Measurements from ENCODE around the gene LST1.
A peak's percentile ranks its signal among the peaks of the same experiment; 100 is the strongest.
"Not testable (repeated sequence)": the region's sequence is repeated elsewhere in the genome, so short reads cannot be mapped to it uniquely, and the experiment has no call there.

Gene LST1

GRCh38 chr6:31586008-31586407, at the start of gene LST1:
LST1 (plus strand) TSS chr6:31586277; CDS start chr6:31587300, 1,023 bp downstream.
- H3K36me3 Mint-ChIP-seq, result peaks cover 10% of the 10 kb centered on the region
- peak within 1 kb of the TSS; percentile 82 for H3K4me3 Mint-ChIP-seq
- peak within 1 kb of the TSS; percentile 97 for H3K27ac Mint-ChIP-seq
- no peaks in the 10 kb centered on the region for H3K9me3 Mint-ChIP-seq
- no peaks in the 10 kb centered on the region for H3K27me3 Mint-ChIP-seq
- peaks cover 74% of the 10 kb centered on the region for H3K4me1 Mint-ChIP-seq

- Mint-ChIP-seq H3K4me3 (peak overlapping the region; percentile 98), H3K36me3 (peaks cover 43% of the 10 kb centered on the region), H3K4me1 (peaks cover 56% of the 10 kb centered on the region), H3K27me3 (no peaks in the 10 kb centered on the region), H3K27ac (peak overlapping the region; percentile 94), H3K9me3 (no peaks in the 10 kb centered on the region)
These were observed 47.2 kb upstream of the LST1 start for GRCh38 chr6:31538805-31539400.

GRCh38 chr6:31540640-31541039, 45.4 kb upstream of the LST1 start:
- Mint-ChIP-seq H3K27me3 (no peaks in the 10 kb centered on the region), H3K4me1 (peaks cover 48% of the 10 kb centered on the region), H3K27ac (peak overlapping the region; percentile 99), H3K9me3 (no peaks in the 10 kb centered on the region), H3K36me3 (peaks cover 38% of the 10 kb centered on the region), H3K4me3 (peak overlapping the region; percentile 98)

GRCh38 chr6:31541059-31541657, 44.9 kb upstream of the LST1 start:
- H3K36me3 Mint-ChIP-seq, result peaks cover 33% of the 10 kb centered on the region
- peak overlapping the region; percentile 98 for H3K4me3 Mint-ChIP-seq
- H3K9me3 Mint-ChIP-seq, result no peaks in the 10 kb centered on the region
- peak overlapping the region; percentile 99 for H3K27ac Mint-ChIP-seq
- H3K4me1 Mint-ChIP-seq, result peaks cover 43% of the 10 kb centered on the region
- H3K27me3 Mint-ChIP-seq, result no peaks in the 10 kb centered on the region

DNA sequence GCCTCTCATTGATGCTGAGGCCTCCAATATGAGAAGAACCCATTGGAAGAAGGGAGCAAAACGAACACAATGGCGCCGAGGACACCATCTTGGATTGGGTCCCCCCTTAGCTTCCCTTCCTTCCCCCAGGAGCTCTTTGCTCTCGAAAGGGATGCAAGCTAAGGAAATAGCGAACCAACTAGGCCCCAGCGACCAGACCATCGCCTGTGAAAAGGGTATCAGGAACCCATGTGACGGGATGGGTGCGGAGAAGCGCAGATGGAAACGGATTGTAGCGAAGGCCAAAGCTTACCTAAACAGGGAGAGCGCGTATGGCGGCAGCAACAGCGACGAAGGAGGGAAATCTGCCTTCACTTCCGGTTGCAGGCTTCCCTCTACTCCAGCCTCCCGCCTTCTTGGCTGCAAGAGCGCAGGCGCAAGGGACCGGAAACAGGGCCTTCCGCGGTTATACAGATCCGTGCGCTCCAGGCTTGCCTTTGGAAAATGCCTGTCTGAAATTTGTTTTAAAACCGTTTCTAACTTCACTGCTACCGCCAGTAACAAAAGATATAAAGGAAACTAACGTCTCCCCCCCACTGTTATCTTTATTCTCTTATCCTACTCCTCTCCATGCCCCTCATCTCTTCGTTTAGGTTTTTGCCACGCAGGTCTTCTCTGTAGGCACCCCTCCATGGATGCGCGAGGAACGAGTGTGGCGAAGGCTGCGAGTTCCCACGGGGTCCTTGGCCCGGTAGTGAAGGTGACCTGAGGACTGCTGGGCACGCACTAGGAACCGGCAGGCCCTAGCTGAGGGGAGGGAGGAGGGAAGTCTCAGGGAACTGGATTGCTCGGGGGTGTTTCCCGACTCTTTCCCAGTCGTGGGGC, 44.2 kb upstream of the LST1 start, which contains the start of gene DDX39B:
Gene DDX39B, minus strand, starts transcription at position 346 of the 864 bp plus-strand sequence. CDS start 1,471 bp downstream, outside the sequence.
- Mint-ChIP-seq H3K27me3 (no peaks in the 10 kb centered on the region), H3K4me1 (peaks cover 42% of the 10 kb centered on the region), H3K9me3 (no peaks in the 10 kb centered on the region), H3K27ac (peak within 1 kb of the TSS; percentile 99), H3K4me3 (peak within 1 kb of the TSS; percentile 98), H3K36me3 (peaks cover 30% of the 10 kb centered on the region)

GRCh38 chr6:31543639-31544038, 42.4 kb upstream of the LST1 start:
- H3K4me3 Mint-ChIP-seq, result no peak overlapping the region
- no peaks in the 10 kb centered on the region for H3K9me3 Mint-ChIP-seq
- H3K27me3 Mint-ChIP-seq, result no peaks in the 10 kb centered on the region
- H3K4me1 Mint-ChIP-seq, result peaks cover 38% of the 10 kb centered on the region
- H3K27ac Mint-ChIP-seq, result no peak overlapping the region
- H3K36me3 Mint-ChIP-seq, result peaks cover 26% of the 10 kb centered on the region

- H3K36me3 Mint-ChIP-seq, result peaks cover 16% of the 10 kb centered on the region
- no peaks in the 10 kb centered on the region for H3K9me3 Mint-ChIP-seq
- H3K27me3 Mint-ChIP-seq, result no peaks in the 10 kb centered on the region
- H3K4me1 Mint-ChIP-seq, result peaks cover 34% of the 10 kb centered on the region
- no peak overlapping the region for H3K4me3 Mint-ChIP-seq
- H3K27ac Mint-ChIP-seq, result no peak overlapping the region
These were observed 41.4 kb upstream of the LST1 start for GRCh38 chr6:31544676-31545075.

- H3K4me1 Mint-ChIP-seq, result peaks cover 28% of the 10 kb centered on the region
These were observed 40.8 kb upstream of the LST1 start for GRCh38 chr6:31545291-31545690.

DNA sequence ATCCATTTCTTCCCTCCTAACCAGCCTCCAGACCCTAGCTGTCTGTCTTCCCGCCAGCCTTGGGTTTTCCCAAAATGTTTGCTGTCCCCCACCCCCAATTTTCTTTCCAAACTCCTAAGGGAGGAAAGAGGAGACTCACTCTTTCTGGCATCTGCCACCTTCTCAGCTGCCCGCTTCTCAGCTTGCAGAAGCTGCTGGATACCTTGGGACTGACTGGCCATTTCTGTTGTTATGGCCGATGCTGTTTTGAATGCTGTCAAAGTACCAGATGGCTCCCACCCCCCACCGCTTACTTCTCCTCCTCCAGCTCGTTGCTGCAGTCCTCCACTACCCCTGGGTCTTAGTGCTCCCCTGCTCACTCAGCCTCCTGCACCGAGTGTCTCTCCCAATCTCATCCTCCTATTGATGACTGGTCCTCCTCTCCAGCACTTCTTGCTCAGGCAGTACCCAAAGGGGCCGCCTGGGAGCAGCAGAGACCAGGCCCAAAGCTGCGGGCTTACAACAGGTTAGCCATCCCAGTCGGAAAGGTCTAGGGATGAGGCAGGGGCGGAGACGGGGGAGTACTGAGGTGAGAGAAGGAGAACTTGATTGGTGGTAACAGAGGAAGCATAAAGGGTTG, 39.6 kb upstream of the LST1 start, which contains the start of gene ATP6V1G2:
Gene ATP6V1G2, minus strand, starts transcription at position 270 of the 619 bp plus-strand sequence. Its CDS starts 49 bp downstream, at position 221.
- H3K4me1 Mint-ChIP-seq, result peaks cover 31% of the 10 kb centered on the region

More at GRCh38 chr6:31545291-31545690, 40.8 kb upstream of the LST1 start:
- Mint-ChIP-seq H3K36me3 (peaks cover 11% of the 10 kb centered on the region), H3K27me3 (no peaks in the 10 kb centered on the region), H3K9me3 (no peaks in the 10 kb centered on the region), H3K4me3 (peak overlapping the region; percentile 27), H3K27ac (no peak overlapping the region)

DNA sequence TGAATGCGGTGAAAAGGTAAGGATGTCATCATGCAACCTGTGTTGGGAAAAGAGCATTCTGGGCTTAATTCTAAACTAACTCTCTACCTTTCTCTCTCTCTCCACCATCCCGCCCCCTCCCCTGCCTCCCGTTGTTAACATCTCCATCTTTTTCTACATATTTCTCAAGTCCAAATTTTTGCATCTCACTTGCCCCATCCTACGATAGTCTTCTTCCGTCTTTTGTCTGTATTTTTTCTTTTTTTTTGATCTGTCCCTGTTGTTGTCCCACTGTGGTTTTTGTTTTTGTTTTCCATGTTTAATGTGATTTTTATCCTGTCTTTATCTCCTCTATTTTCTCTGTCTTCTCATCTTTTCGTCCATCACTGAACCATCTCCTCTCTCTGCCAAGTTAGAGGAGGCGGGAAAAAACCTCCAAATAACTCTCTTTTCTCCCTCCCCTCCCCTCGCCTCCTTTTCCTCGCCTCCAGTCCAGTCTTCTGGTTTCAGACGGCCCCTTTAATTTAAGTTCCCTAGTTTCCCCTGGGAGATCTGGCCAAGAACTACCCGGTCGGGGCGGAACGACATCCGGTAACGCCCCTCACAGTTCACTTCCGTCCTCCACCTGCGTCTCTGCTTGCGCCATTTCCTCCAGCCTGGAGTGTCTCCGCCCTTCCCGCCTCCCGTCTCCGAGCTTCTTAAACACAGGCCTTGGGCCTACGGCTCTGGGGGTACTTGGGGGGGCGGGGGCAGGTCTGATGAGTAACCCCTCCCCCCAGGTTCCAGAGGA, 38.9 kb upstream of the LST1 start, which contains the start of gene NFKBIL1:
Gene NFKBIL1, plus strand, starts transcription at position 651 of the 769 bp plus-strand sequence. Its CDS starts 87 bp downstream, at position 738.
- H3K4me3 Mint-ChIP-seq, result peak within 1 kb of the TSS; percentile 89
- H3K27me3 Mint-ChIP-seq, result no peaks in the 10 kb centered on the region
- peaks cover 33% of the 10 kb centered on the region for H3K4me1 Mint-ChIP-seq
- no peaks in the 10 kb centered on the region for H3K36me3 Mint-ChIP-seq
- no peaks in the 10 kb centered on the region for H3K9me3 Mint-ChIP-seq
- H3K27ac Mint-ChIP-seq, result peak within 1 kb of the TSS; percentile 77

More for the DNA sequence above, 39.6 kb upstream of the LST1 start, which contains the start of gene ATP6V1G2:
- Mint-ChIP-seq H3K27me3 (no peaks in the 10 kb centered on the region), H3K4me3 (peak within 1 kb of the TSS; percentile 89), H3K36me3 (peaks cover under 1% of the 10 kb centered on the region), H3K27ac (peak within 1 kb of the TSS; percentile 65), H3K9me3 (no peaks in the 10 kb centered on the region)

GRCh38 chr6:31547727-31548543, 38.1 kb upstream of the LST1 start:
- Mint-ChIP-seq H3K4me1 (peaks cover 30% of the 10 kb centered on the region), H3K4me3 (peak overlapping the region; percentile 89), H3K36me3 (no peaks in the 10 kb centered on the region), H3K9me3 (no peaks in the 10 kb centered on the region), H3K27me3 (no peaks in the 10 kb centered on the region), H3K27ac (peak overlapping the region; percentile 77)

GRCh38 chr6:31548544-31548873, 37.6 kb upstream of the LST1 start:
- no peaks in the 10 kb centered on the region for H3K9me3 Mint-ChIP-seq
- H3K27ac Mint-ChIP-seq, result peak overlapping the region; percentile 66
- no peaks in the 10 kb centered on the region for H3K36me3 Mint-ChIP-seq
- H3K27me3 Mint-ChIP-seq, result no peaks in the 10 kb centered on the region
- peaks cover 26% of the 10 kb centered on the region for H3K4me1 Mint-ChIP-seq
- peak overlapping the region; percentile 89 for H3K4me3 Mint-ChIP-seq

DNA sequence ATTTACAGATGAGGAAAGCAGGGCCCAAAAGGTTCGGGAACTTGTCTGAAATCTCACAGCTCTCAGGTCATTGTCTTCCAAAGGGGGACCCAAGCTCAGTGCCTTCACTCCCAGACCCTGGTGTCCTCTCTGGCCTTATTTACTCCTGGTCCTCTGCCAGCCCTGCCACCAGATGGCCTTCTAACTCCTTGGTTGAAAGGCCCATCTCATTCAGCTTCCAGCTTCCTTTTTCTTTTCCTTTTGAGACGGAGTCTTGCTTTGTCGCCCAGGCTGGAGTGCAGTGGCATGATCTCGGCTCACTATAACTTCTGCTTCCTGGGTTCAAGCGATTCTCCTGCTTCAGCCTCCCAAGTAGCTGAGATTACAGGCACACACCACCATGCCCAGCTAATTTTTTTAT, 34.7 kb upstream of the LST1 start:
- H3K36me3 Mint-ChIP-seq, result not testable (repeated sequence)
- H3K27ac Mint-ChIP-seq, result peak overlapping the region; percentile 59
- H3K4me1 Mint-ChIP-seq, result peaks cover 37% of the 10 kb centered on the region

GRCh38 chr6:31556307-31556706, 29.8 kb upstream of the LST1 start:
- H3K36me3 Mint-ChIP-seq, result peaks cover 14% of the 10 kb centered on the region
- no peaks in the 10 kb centered on the region for H3K9me3 Mint-ChIP-seq
- peak overlapping the region; percentile 3 for H3K4me3 Mint-ChIP-seq
- no peaks in the 10 kb centered on the region for H3K27me3 Mint-ChIP-seq
- peak overlapping the region; percentile 27 for H3K27ac Mint-ChIP-seq
- peaks cover 60% of the 10 kb centered on the region for H3K4me1 Mint-ChIP-seq

More for the DNA sequence above, 34.7 kb upstream of the LST1 start:
- H3K4me3 Mint-ChIP-seq, result peak overlapping the region; percentile 51
- not testable (repeated sequence) for H3K27me3 Mint-ChIP-seq, H3K9me3 Mint-ChIP-seq

All from activated naive CD4-positive, alpha-beta T cell treated with anti-CD3 and anti-CD28 coated beads, Interleukin-2, amount 50 U/mL, for 24 hours (primary cell).